ENCODE measurements around the gene KRI1. TPM values are rescaled to one million over a fixed set of nuclear protein-coding genes. Genes with fewer than 3 reads are reported as not detected.

Gene KRI1
- total and polyA plus RNA-seq, 4 donors: 4.6 to 14.1 (median 7.0) TPM

DNA sequence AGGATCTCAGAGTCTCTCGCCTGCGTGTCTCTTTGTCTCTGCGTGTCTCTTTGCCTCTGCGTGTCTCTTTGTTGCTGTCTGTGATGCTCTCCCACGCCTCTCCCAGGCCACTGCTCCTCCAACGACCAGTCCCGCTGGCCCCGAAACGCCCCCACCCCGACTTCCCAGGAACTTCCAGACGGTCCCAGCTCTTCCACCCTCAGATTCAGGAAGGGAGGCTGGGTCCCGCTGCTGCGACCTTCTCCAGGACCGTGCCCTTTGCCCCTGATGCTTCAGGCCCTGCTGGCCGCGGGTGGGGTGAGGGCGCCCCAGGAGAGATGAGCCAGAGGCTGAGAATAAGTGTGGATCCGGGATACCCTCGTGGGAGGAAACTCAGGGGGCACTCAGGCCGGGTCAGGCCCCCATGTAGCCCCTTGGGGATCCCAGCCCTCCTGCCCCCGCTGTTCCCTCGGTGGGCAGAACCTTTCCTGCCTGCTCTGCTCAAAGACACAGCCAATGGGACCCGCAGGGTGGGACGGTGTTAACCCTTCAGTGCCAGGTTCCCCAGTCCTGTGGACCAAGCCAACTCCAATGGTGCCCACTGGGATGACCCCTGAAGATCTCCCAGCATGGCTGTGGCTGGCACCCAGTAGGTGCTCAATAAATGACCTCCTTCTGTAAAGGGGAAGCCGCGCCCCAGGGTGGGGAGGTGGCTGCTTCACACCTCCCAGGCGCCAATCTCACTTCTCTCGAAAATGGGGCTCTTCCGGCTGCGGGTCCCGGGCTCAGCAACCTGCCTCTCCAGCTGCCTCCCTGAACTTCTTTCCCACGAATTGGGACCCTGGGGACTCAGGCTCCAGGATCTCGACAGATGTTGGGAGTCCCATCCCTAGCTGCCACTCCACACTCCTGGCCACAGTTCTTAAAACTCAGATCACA is 47.1 kb downstream of the KRI1 start:
- 14% methylated on average over 33 of the region's 33 CpGs for WGBS
- peak overlapping the region in 1 of 2 donors; percentile 9 for H3K27ac ChIP-seq (ENCODE audit: low read depth in 1 of 2, low read length in 2 of 2)
- H3K36me3 ChIP-seq (ENCODE audit: control insufficient read depth in 4 of 4, insufficient read depth in 3 of 4, low read depth in 1 of 4, low read length in 3 of 4): no peaks in the 10 kb centered on the region
- DNase-seq (ENCODE audit: low spot score): no peak
- H3K4me1 ChIP-seq (ENCODE audit: control insufficient read depth in 4 of 4, insufficient read depth in 4 of 4, low read length in 3 of 4): peaks cover 2 to 27% (median 11%) of the 10 kb centered on the region in 4 donors
- H3K27me3 ChIP-seq (ENCODE audit: control insufficient read depth in 4 of 4, insufficient read depth in 4 of 4, low read length in 3 of 4): peaks cover 2 to 18% (median 3%) of the 10 kb centered on the region in 4 donors
- H3K9me3 ChIP-seq (ENCODE audit: control insufficient read depth in 4 of 4, low read length in 3 of 4): no peaks in the 10 kb centered on the region
- H3K4me3 ChIP-seq (ENCODE audit: low read depth in 1 of 3, low read length in 3 of 3): no peak overlapping the region
- TF ChIP-seq HNF4G (IDR thresholded peaks at IDR 0.05): no peak
- no peak for TF ChIP-seq TAF1 (conservative IDR thresholded peaks at IDR 0.05)
- no peak for TF ChIP-seq YY1 (IDR thresholded peaks at IDR 0.05)
- TF ChIP-seq, protein P1, sequence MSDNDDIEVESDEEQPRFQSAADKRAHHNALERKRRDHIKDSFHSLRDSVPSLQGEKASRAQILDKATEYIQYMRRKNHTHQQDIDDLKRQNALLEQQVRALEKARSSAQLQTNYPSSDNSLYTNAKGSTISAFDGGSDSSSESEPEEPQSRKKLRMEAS (IDR thresholded peaks at IDR 0.05): no peak
- TF ChIP-seq NR2F2 (IDR thresholded peaks at IDR 0.05): no peak
- TF ChIP-seq RAD21 (IDR thresholded peaks at IDR 0.05): no peak
- TF ChIP-seq, protein P2, sequence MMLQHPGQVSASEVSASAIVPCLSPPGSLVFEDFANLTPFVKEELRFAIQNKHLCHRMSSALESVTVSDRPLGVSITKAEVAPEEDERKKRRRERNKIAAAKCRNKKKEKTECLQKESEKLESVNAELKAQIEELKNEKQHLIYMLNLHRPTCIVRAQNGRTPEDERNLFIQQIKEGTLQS (IDR thresholded peaks at IDR 0.05): no peak
- TF ChIP-seq FOXA1 (IDR thresholded peaks at IDR 0.05): no peak
- no peak for TF ChIP-seq SP1 (IDR thresholded peaks at IDR 0.05)
- no peak for TF ChIP-seq FOXA2 (IDR thresholded peaks at IDR 0.05)
- TF ChIP-seq RXRA (IDR thresholded peaks at IDR 0.05): no peak
- no peak overlapping the region for H3K9ac ChIP-seq (ENCODE audit: low read depth in 1 of 2, low read length in 2 of 2)

DNA sequence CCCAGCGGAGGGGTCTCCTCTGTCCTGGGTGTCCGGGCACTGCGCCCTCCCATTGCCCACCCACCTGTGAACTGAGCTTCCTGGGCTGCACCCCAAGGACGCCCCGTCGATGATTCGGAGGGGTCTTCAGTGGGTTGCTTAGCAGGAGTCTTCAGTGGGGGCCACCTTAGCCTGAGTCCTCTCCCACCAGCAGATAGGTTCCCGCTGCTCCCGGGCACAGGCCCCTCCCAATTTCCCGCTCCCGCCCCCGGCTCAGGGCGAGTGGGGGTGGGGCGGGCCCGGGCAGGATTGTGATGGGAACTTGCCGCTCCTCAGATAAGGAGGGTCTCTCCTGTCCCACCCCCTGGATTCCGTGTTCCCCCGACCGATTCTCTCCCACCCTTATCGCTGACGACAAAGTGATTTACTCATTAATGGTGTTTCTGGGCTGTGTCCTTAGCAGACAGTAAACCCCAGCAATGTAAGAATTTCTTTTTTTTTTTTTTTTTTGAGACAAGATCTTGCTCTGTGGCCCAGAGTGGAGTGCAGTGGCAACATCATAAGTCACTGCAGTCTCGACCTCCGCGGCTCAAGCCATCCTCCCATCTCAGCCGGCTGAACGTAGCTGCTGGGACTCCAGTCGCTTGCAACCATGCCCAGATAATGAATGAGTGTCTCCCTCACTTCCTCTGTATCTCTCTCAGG is 47.9 kb downstream of the KRI1 start:
- Histone ChIP-seq H3K27me3 (ENCODE audit: control insufficient read depth in 4 of 4, insufficient read depth in 4 of 4, low read length in 3 of 4) (peaks cover 2 to 21% (median 4%) of the 10 kb centered on the region in 4 donors), H3K9me3 (ENCODE audit: control insufficient read depth in 4 of 4, low read length in 3 of 4) (no peaks in the 10 kb centered on the region), H3K27ac (ENCODE audit: low read depth in 1 of 2, low read length in 2 of 2) (peak overlapping the region in 1 of 2 donors; percentile 28), H3K4me3 (ENCODE audit: low read depth in 1 of 3, low read length in 3 of 3) (peak overlapping the region in 1 of 3 donors; percentile 27), H3K4me1 (ENCODE audit: control insufficient read depth in 4 of 4, insufficient read depth in 4 of 4, low read length in 3 of 4) (peaks cover 2 to 27% (median 11%) of the 10 kb centered on the region in 4 donors), H3K9ac (ENCODE audit: low read depth in 1 of 2, low read length in 2 of 2) (no peak overlapping the region), H3K36me3 (ENCODE audit: control insufficient read depth in 4 of 4, insufficient read depth in 3 of 4, low read depth in 1 of 4, low read length in 3 of 4) (no peaks in the 10 kb centered on the region)
- WGBS: 4% methylated on average over 27 of the region's 27 CpGs
- TF ChIP-seq RXRA (IDR thresholded peaks at IDR 0.05) (no peak), GABPA (IDR thresholded peaks at IDR 0.05 in 1 of 2, conservative IDR thresholded peaks at IDR 0.05 in 1 of 2) (no peak), RAD21 (IDR thresholded peaks at IDR 0.05) (no peak), FOXA1 (IDR thresholded peaks at IDR 0.05) (no peak), NR2F2 (IDR thresholded peaks at IDR 0.05) (no peak)
- TF ChIP-seq, protein P3, sequence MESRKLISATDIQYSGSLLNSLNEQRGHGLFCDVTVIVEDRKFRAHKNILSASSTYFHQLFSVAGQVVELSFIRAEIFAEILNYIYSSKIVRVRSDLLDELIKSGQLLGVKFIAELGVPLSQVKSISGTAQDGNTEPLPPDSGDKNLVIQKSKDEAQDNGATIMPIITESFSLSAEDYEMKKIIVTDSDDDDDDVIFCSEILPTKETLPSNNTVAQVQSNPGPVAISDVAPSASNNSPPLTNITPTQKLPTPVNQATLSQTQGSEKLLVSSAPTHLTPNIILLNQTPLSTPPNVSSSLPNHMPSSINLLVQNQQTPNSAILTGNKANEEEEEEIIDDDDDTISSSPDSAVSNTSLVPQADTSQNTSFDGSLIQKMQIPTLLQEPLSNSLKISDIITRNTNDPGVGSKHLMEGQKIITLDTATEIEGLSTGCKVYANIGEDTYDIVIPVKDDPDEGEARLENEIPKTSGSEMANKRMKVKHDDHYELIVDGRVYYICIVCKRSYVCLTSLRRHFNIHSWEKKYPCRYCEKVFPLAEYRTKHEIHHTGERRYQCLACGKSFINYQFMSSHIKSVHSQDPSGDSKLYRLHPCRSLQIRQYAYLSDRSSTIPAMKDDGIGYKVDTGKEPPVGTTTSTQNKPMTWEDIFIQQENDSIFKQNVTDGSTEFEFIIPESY (IDR thresholded peaks at IDR 0.05): no peak
- TF ChIP-seq, protein P2 (IDR thresholded peaks at IDR 0.05): no peak
- TF ChIP-seq, protein P1 (IDR thresholded peaks at IDR 0.05): no peak
- no peak for DNase-seq (ENCODE audit: low spot score)
